Thyroid gland (tissue), 4 donors: ENCODE results near the gene MYO1G.

ENCODE experiments used
- CTCF ChIP-seq, 6 experiments: fragments of 200-600 bp in 3 of 6; fragments of 450-650 bp in 3 of 6; sonication (generic) in 3 of 6; IDR thresholded peaks; one replicate each; pipeline ENCODE4 v1.5.1; 2016 to 2019; ENCODE audit warnings: antibody characterized with exemption in 6 of 6, mild to moderate bottlenecking in 2 of 6, inconsistent platforms in 1 of 6, moderate library complexity in 1 of 6
- POLR2A ChIP-seq, 2 donors: fragments of 450-650 bp; IDR thresholded peaks; one replicate each; pipeline ENCODE4 v1.6.1; 2017; ENCODE audit warnings: antibody characterized with exemption in 2 of 2, mild to moderate bottlenecking in 2 of 2, moderate library complexity in 1 of 2

- no peak for TF ChIP-seq CTCF (IDR thresholded peaks at IDR 0.05)
- TF ChIP-seq POLR2A (IDR thresholded peaks at IDR 0.05) = no peak
Measured at GRCh38 chr7:44971902-44972441, 6.8 kb downstream of the MYO1G start.
